ENCODE measurements around the gene HIRIP3. TPM values are rescaled to one million over a fixed set of nuclear protein-coding genes. Genes with fewer than 3 reads are reported as not detected.
A peak's percentile ranks its signal among the peaks of the same experiment; 100 is the strongest.

HIRIP3 gene
- total and polyA plus RNA-seq, 2 of the 13 experiments (the other 11 are each of a cell fraction or from before 2014, with no cell fraction given), result 12.6 to 17.2 TPM

GRCh38 chr16:30000735-30001631, 5.6 kb upstream of the HIRIP3 start:
- intact Hi-C loops (cut with micrococcal nuclease; ENCODE audit: unreplicated experiment), result no loop called here
- H3K4me2 ChIP-seq (ENCODE audit: low read depth, low read length), result no peak overlapping the region
- ATAC-seq (no peak), FAIRE-seq (no peak), DNase-seq (ENCODE audit: low spot score) (no peak)
- H3K27ac ChIP-seq (ENCODE audit: extremely low read length, insufficient read depth, low read length), result no peak overlapping the region
- no peak overlapping the region for H3K9ac ChIP-seq (ENCODE audit: insufficient read depth, low read depth, low read length)
- H3K36me3 ChIP-seq (replicated peaks in 1 of 2; ENCODE audit: control insufficient read depth in 1 of 2, insufficient read depth in 2 of 2, low read length in 2 of 2), result peaks cover 0 to 3% of the 10 kb centered on the region in 2 experiments; a peak in 1 of 5 replicates
- 95% methylated on average over 33 of the region's 33 CpGs for WGBS (ENCODE audit: low lambda C conversion rate)
- ChIA-PET POLR2A (no interaction called here), CTCF (ENCODE audit: low intra/inter-chr PET ratio, low total read pairs) (no interaction called here)
- H3K79me2 ChIP-seq (ENCODE audit: insufficient read depth, low read length), result peaks cover 9% of the 10 kb centered on the region
- no peak overlapping the region for H2AFZ ChIP-seq (ENCODE audit: low read length)
- no peaks in the 10 kb centered on the region for H4K20me1 ChIP-seq (ENCODE audit: insufficient read depth, low read length)
- in situ Hi-C loops (cut with HindIII; ENCODE audit: extremely low pct_ligation_motif_present, low pct_unique_long_range_greater_than_20kb), result loop anchor here (10.0 kb wide), 1 partner anchor 136 kb away; the partner anchor contains the start of gene CDIPT
- H3K9me3 ChIP-seq (ENCODE audit: low read length), result no peaks in the 10 kb centered on the region
- BruUV-seq (replicated peaks), result no TSS peak
- no peak overlapping the region for H3K4me3 ChIP-seq (replicated peaks in 1 of 3; ENCODE audit: insufficient read depth in 1 of 3, low read depth in 2 of 3, low read length in 3 of 3)
- H3K27me3 ChIP-seq (ENCODE audit: control insufficient read depth in 1 of 2, insufficient read depth in 2 of 2, low read length in 2 of 2), result peaks cover 0 to 5% of the 10 kb centered on the region in 2 experiments; a peak in 1 of 5 replicates
- H3K4me1 ChIP-seq (ENCODE audit: insufficient read depth, low read length), result peaks cover 11% of the 10 kb centered on the region; the same call in 1 of the 2 replicates
- TF ChIP-seq POGK (CRISPR knock-in tag; conservative IDR thresholded peaks at IDR 0.05), result no peak
- no peak for TF ChIP-seq ZNF572 (CRISPR knock-in tag; IDR thresholded peaks at IDR 0.05)
- TF ChIP-seq ZNF720 (CRISPR knock-in tag; IDR thresholded peaks at IDR 0.05), result no peak
- TF ChIP-seq PCBP1 (IDR thresholded peaks at IDR 0.05; ENCODE audit: borderline replicate concordance, low read depth, low read length), result peak; percentile 76; the same call in 1 of the 2 replicates
- no peak for TF ChIP-seq ZBTB4 (CRISPR knock-in tag; IDR thresholded peaks at IDR 0.05; ENCODE audit: borderline replicate concordance)
- peak; percentile 60 for TF ChIP-seq AGO2 (optimal IDR thresholded peaks at IDR 0.05; ENCODE audit: low read depth, low read length)
- no peak for TF ChIP-seq ZNF609 (CRISPR knock-in tag; IDR thresholded peaks at IDR 0.05; ENCODE audit: borderline replicate concordance)
- TF ChIP-seq ARID2 (CRISPR knock-in tag; IDR thresholded peaks at IDR 0.05; ENCODE audit: borderline replicate concordance), result no peak
- no peak for TF ChIP-seq MYC (CRISPR knock-in tag; IDR thresholded peaks at IDR 0.05; ENCODE audit: borderline replicate concordance)

All from HepG2 (cell line).